SK-N-SH (cell line): ENCODE measurements around the gene SMURF1. TPM values are rescaled to one million over a fixed set of nuclear protein-coding genes. Genes with fewer than 3 reads are reported as not detected.

ENCODE experiments used
- CTCF ChIA-PET: fragments of 300-600, 350-600 bp; formaldehyde crosslinking; extraction: SDS; loops from one replicate; lab custom pipeline; 2021; lab: Yijun Ruan, JAX
- POLR2A ChIA-PET: fragments of 350-600 bp; sonication (Branson Sonifier 250); formaldehyde crosslinking; extraction: SDS; loops from one replicate; lab custom pipeline; 2020; ENCODE audit warnings: antibody characterized with exemption, inconsistent platforms; lab: Yijun Ruan, JAX
- DNase-seq: peaks from one replicate; pipeline ENCODE4 v3.0.0; 2012
- H2AFZ ChIP-seq: fragments of 200-600 bp; sonication (generic); 2 replicates; pipeline ENCODE4 v1.8.1; 2016; ENCODE audit warnings: antibody characterized with exemption, mild to moderate bottlenecking, low read depth
- H3F3A ChIP-seq: fragments of 200-600 bp; sonication (generic); replicated peaks from 2 replicates; pipeline ENCODE3; 2016; ENCODE audit warnings: antibody characterized with exemption, mild to moderate bottlenecking; ENCODE audit not compliant: insufficient read depth
- H3K27ac ChIP-seq, 2 experiments: fragments of 200-500 bp in 1 of 2; fragments of 200-600 bp in 1 of 2; sonication (Bioruptor generic) in 1 of 2; sonication (generic), shearing (Covaris generic) in 1 of 2; 2 replicates each; pipeline versions ENCODE4 v1.5.1 to v1.6.1; 2014 to 2016; ENCODE audit warnings: low read depth in 2 of 2, inconsistent platforms in 1 of 2, low read length in 1 of 2, mild to moderate bottlenecking in 1 of 2, mixed read lengths in 1 of 2
- H3K27me3 ChIP-seq: fragments of 200-600 bp; sonication (generic), shearing (Covaris generic); 2 replicates; pipeline ENCODE4 v1.6.1; 2016; ENCODE audit warnings: mixed run types; ENCODE audit not compliant: insufficient read depth
- H3K36me3 ChIP-seq, 2 experiments: fragments of 200-500 bp in 1 of 2; fragments of 200-600 bp in 1 of 2; sonication (Bioruptor generic) in 1 of 2; sonication (generic) in 1 of 2; replicated peaks in 1 of 2; 2 replicates each; pipeline versions ENCODE3 to v1.5.1; 2014 to 2016; ENCODE audit warnings: low read length in 1 of 2, mild to moderate bottlenecking in 1 of 2; ENCODE audit not compliant: insufficient read depth in 2 of 2, control insufficient read depth in 1 of 2
- H3K4me1 ChIP-seq, 2 experiments: fragments of 200-500 bp in 1 of 2; fragments of 200-600 bp in 1 of 2; sonication (Bioruptor generic) in 1 of 2; sonication (generic), shearing (Covaris generic) in 1 of 2; 2 replicates each; pipeline versions ENCODE4 v1.5.1 to v1.6.1; 2014 to 2016; ENCODE audit warnings: low read depth in 1 of 2, low read length in 1 of 2, mixed run types in 1 of 2; ENCODE audit not compliant: insufficient read depth in 2 of 2, control insufficient read depth in 1 of 2
- H3K4me2 ChIP-seq: fragments of 200-600 bp; sonication (generic), shearing (Covaris generic); 2 replicates; pipeline ENCODE4 v1.6.1; 2017; ENCODE audit warnings: mixed run types
- H3K4me3 ChIP-seq, 2 experiments: fragments of 200-500 bp in 1 of 2; fragments of 200-600 bp in 1 of 2; sonication (Bioruptor generic) in 1 of 2; sonication (generic), shearing (Covaris generic) in 1 of 2; 2 replicates each; pipeline versions ENCODE4 v1.5.1 to v1.8.1; 2014 to 2016; ENCODE audit warnings: low read depth in 2 of 2, inconsistent platforms in 1 of 2, low read length in 1 of 2, mild to moderate bottlenecking in 1 of 2, mixed read lengths in 1 of 2, moderate library complexity in 1 of 2
- H3K79me2 ChIP-seq: fragments of 200-600 bp; sonication (generic); 2 replicates; pipeline ENCODE4 v1.8.1; 2017; ENCODE audit warnings: mild to moderate bottlenecking; ENCODE audit not compliant: insufficient read depth
- H3K9ac ChIP-seq: fragments of 200-600 bp; sonication (generic); 2 replicates; pipeline ENCODE4 v1.6.1; 2017; ENCODE audit warnings: mixed run types
- H3K9me2 ChIP-seq: fragments of 200-600 bp; sonication (generic); 2 replicates; pipeline ENCODE4 v1.6.1; 2017; ENCODE audit warnings: mixed run types
- H3K9me3 ChIP-seq: fragments of 200-600 bp; sonication (generic); 2 replicates; pipeline ENCODE4 v1.6.1; 2017; ENCODE audit warnings: mixed run types, mild to moderate bottlenecking, moderate library complexity
- H4K20me1 ChIP-seq: fragments of 200-600 bp; sonication (generic); 2 replicates; pipeline ENCODE4 v1.6.1; 2017; ENCODE audit warnings: mild to moderate bottlenecking, mixed run types; ENCODE audit not compliant: insufficient read depth
- CHD2 ChIP-seq: fragments of 150-350 bp; IDR thresholded peaks from 2 replicates; pipeline ENCODE4 v1.6.1; 2018; ENCODE audit warnings: low read length; ENCODE audit not compliant: partially characterized antibody
- EP300 ChIP-seq, 2 experiments: IDR thresholded peaks; 2 replicates each; pipeline versions ENCODE4 v1.4.0 to v1.6.1; 2012; ENCODE audit warnings: borderline replicate concordance in 1 of 2, low read depth in 1 of 2, low read length in 1 of 2
- EZH2phosphoT487 ChIP-seq: fragments of 200-600 bp; sonication (generic); IDR thresholded peaks from 2 replicates; pipeline ENCODE4 v1.6.1; 2017; ENCODE audit warnings: low read depth, mixed run types, mild to moderate bottlenecking, antibody characterized with exemption, moderate library complexity, borderline replicate concordance
- FOSL2 ChIP-seq: IDR thresholded peaks from 2 replicates; pipeline ENCODE4 v1.4.0; 2012; ENCODE audit warnings: low read depth, mild to moderate bottlenecking, moderate library complexity, borderline replicate concordance
- FOXJ3 ChIP-seq: sonication (generic); formaldehyde crosslinking; IDR thresholded peaks from 2 replicates; pipeline ENCODE4 v1.5.1; 2020; ENCODE audit warnings: mild to moderate bottlenecking, missing genetic modification reagents
- FOXM1 ChIP-seq: IDR thresholded peaks from 2 replicates; pipeline ENCODE4 v1.4.0; 2012; ENCODE audit warnings: low read depth, mild to moderate bottlenecking
- GABPA ChIP-seq: IDR thresholded peaks from 2 replicates; pipeline ENCODE4 v1.4.0; 2012; ENCODE audit warnings: low read depth, mild to moderate bottlenecking
- IRF3 ChIP-seq: fragments of 150-350 bp; IDR thresholded peaks from 2 replicates; pipeline ENCODE4 v1.6.1; 2016; ENCODE audit warnings: mild to moderate bottlenecking, low read depth, low read length
- JUND ChIP-seq: IDR thresholded peaks from 2 replicates; pipeline ENCODE4 v1.4.0; 2012
- MEF2A ChIP-seq: IDR thresholded peaks from 2 replicates; pipeline ENCODE4 v1.4.0; 2012; ENCODE audit warnings: low read depth, borderline replicate concordance
- MXI1 ChIP-seq: IDR thresholded peaks from 2 replicates; pipeline ENCODE4 v1.6.1; 2012; ENCODE audit warnings: mild to moderate bottlenecking, low read depth, low read length, improper control_type of control experiment
- NFIC ChIP-seq: IDR thresholded peaks from 2 replicates; pipeline ENCODE4 v1.4.0; 2012; ENCODE audit warnings: borderline replicate concordance
- PBX3 ChIP-seq: IDR thresholded peaks from 2 replicates; pipeline ENCODE4; 2012
- SMC3 ChIP-seq: IDR thresholded peaks from 2 replicates; pipeline ENCODE4 v1.6.1; 2012; ENCODE audit warnings: low read depth, low read length, improper control_type of control experiment
- TEAD4 ChIP-seq: IDR thresholded peaks from 2 replicates; pipeline ENCODE4 v1.4.0; 2012; ENCODE audit warnings: mild to moderate bottlenecking, borderline replicate concordance; ENCODE audit not compliant: insufficient read depth
- USF2 ChIP-seq: fragments of 150-350 bp; IDR thresholded peaks from 2 replicates; pipeline ENCODE4 v1.6.1; 2017; ENCODE audit warnings: antibody characterized with exemption, low read length, low read depth, borderline replicate concordance
- YY1 ChIP-seq: IDR thresholded peaks from 2 replicates; pipeline ENCODE4 v1.4.0; 2012; ENCODE audit warnings: low read depth, mild to moderate bottlenecking
- WGBS: methylation state at CpG from one replicate; pipeline ENCODE4 v1.1.6; 2017; ENCODE audit warnings: low lambda C conversion rate; 5-methylcytosine and 5-hydroxymethylcytosine counted together
- polyA plus RNA-seq, 3 experiments: library from polyadenylated mRNA; depleted of rRNA; stranded (reverse); fragments of >200 nt; gene quantifications; 2 replicates each; pipeline ENCODE4 v1.2.3, GENCODE V29; 2012
- TF ChIP-seq, protein P1 (sequence below): IDR thresholded peaks from 2 replicates; pipeline ENCODE4 v1.4.0; 2012; ENCODE audit warnings: low read depth
- TF ChIP-seq, protein P2 (sequence below): IDR thresholded peaks from 2 replicates; pipeline ENCODE4 v1.6.1; 2012; ENCODE audit warnings: mild to moderate bottlenecking, low read depth, low read length, moderate library complexity
- TF ChIP-seq, protein P3 (sequence below): fragments of 200-600 bp; sonication (generic); IDR thresholded peaks from 2 replicates; pipeline ENCODE4 v1.6.1; 2017; ENCODE audit warnings: antibody characterized with exemption, mild to moderate bottlenecking, moderate library complexity

Gene SMURF1
- polyA plus RNA-seq, 1 of the 3 experiments (the other 2 are of a cell fraction): 12.9 TPM

DNA sequence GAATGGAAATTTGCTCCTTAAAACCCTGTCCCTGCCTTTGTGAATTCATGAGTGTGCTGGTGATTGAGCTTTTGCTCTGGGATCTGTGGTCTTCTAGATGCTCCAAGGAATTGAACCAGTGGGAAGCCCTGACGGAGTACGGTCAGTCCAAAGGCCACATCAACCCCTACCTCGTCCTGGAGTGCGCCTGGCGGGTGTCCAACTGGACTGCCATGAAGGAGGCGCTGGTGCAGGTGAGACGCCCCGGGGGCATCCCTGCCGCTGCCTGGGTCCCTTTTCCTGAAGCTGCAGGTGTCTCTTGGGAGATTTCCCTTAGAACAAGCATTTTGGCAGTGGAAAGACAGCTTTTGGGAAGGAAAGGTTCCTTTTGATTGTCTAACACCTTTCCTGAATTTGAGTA, 165.2 kb downstream of the SMURF1 start:
- no peaks in the 10 kb centered on the region for H4K20me1 ChIP-seq
- no peaks in the 10 kb centered on the region for H3K27me3 ChIP-seq
- H3K9me3 ChIP-seq: no peaks in the 10 kb centered on the region
- no peaks in the 10 kb centered on the region for H3K79me2 ChIP-seq
- no peak overlapping the region; a peak in 1 of 4 replicates for H3K27ac ChIP-seq
- H3F3A ChIP-seq: no peaks in the 10 kb centered on the region
- H3K4me2 ChIP-seq: no peak overlapping the region
- H3K36me3 ChIP-seq: peaks cover 81 to 94% of the 10 kb centered on the region in 2 experiments
- peaks cover 0 to 9% of the 10 kb centered on the region in 2 experiments; a peak in 1 of 4 replicates for H3K4me1 ChIP-seq
- H3K9ac ChIP-seq: no peak overlapping the region
- no peak for DNase-seq
- WGBS: 100% methylated on average over 9 of the region's 9 CpGs
- ChIA-PET CTCF (interaction anchor here (1.4 to 1.5 kb wide), 2 partner anchors 19 to 22 kb away, joined by 3 read pairs; no protein-coding TSS in a partner anchor), POLR2A (no interaction called here)
- H3K4me3 ChIP-seq: no peak overlapping the region
- no peak overlapping the region for H2AFZ ChIP-seq
- no peak for TF ChIP-seq FOXJ3 (CRISPR knock-in tag)
- no peak for TF ChIP-seq GABPA
- TF ChIP-seq FOXM1: no peak
- no peak for TF ChIP-seq EZH2phosphoT487
- no peak for TF ChIP-seq CHD2
- no peak for TF ChIP-seq IRF3
- TF ChIP-seq, protein P1, sequence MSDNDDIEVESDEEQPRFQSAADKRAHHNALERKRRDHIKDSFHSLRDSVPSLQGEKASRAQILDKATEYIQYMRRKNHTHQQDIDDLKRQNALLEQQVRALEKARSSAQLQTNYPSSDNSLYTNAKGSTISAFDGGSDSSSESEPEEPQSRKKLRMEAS: no peak
- TF ChIP-seq PBX3: no peak
- no peak for TF ChIP-seq USF2
- no peak for TF ChIP-seq EP300 (IDR thresholded peaks at IDR 0.05; ENCODE audit: borderline replicate concordance in 1 of 2, low read depth in 1 of 2, low read length in 1 of 2)
- TF ChIP-seq TEAD4: no peak
- no peak for TF ChIP-seq MXI1
- no peak for TF ChIP-seq YY1
- TF ChIP-seq, protein P2, sequence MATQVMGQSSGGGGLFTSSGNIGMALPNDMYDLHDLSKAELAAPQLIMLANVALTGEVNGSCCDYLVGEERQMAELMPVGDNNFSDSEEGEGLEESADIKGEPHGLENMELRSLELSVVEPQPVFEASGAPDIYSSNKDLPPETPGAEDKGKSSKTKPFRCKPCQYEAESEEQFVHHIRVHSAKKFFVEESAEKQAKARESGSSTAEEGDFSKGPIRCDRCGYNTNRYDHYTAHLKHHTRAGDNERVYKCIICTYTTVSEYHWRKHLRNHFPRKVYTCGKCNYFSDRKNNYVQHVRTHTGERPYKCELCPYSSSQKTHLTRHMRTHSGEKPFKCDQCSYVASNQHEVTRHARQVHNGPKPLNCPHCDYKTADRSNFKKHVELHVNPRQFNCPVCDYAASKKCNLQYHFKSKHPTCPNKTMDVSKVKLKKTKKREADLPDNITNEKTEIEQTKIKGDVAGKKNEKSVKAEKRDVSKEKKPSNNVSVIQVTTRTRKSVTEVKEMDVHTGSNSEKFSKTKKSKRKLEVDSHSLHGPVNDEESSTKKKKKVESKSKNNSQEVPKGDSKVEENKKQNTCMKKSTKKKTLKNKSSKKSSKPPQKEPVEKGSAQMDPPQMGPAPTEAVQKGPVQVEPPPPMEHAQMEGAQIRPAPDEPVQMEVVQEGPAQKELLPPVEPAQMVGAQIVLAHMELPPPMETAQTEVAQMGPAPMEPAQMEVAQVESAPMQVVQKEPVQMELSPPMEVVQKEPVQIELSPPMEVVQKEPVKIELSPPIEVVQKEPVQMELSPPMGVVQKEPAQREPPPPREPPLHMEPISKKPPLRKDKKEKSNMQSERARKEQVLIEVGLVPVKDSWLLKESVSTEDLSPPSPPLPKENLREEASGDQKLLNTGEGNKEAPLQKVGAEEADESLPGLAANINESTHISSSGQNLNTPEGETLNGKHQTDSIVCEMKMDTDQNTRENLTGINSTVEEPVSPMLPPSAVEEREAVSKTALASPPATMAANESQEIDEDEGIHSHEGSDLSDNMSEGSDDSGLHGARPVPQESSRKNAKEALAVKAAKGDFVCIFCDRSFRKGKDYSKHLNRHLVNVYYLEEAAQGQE: no peak
- TF ChIP-seq, protein P3, sequence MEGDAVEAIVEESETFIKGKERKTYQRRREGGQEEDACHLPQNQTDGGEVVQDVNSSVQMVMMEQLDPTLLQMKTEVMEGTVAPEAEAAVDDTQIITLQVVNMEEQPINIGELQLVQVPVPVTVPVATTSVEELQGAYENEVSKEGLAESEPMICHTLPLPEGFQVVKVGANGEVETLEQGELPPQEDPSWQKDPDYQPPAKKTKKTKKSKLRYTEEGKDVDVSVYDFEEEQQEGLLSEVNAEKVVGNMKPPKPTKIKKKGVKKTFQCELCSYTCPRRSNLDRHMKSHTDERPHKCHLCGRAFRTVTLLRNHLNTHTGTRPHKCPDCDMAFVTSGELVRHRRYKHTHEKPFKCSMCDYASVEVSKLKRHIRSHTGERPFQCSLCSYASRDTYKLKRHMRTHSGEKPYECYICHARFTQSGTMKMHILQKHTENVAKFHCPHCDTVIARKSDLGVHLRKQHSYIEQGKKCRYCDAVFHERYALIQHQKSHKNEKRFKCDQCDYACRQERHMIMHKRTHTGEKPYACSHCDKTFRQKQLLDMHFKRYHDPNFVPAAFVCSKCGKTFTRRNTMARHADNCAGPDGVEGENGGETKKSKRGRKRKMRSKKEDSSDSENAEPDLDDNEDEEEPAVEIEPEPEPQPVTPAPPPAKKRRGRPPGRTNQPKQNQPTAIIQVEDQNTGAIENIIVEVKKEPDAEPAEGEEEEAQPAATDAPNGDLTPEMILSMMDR: no peak
- no peak for TF ChIP-seq SMC3
- TF ChIP-seq NFIC: no peak
- TF ChIP-seq JUND: no peak
- no peak for TF ChIP-seq FOSL2
- TF ChIP-seq MEF2A: no peak
- H3K9me2 ChIP-seq: no peaks in the 10 kb centered on the region
